Naive thymus-derived CD4-positive, alpha-beta T cell (primary cell): Measurements from ENCODE around the gene IFT20. TPM values are rescaled to one million over a fixed set of nuclear protein-coding genes. Genes with fewer than 3 reads are reported as not detected.
A peak's percentile ranks its signal among the peaks of the same experiment; 100 is the strongest.

Experiments
- ATAC-seq: fragments of 150-1000 bp; cut with Tn5 transposase; 2 replicates; pipeline ENCODE4 v1.10.0; 2021; ENCODE audit warnings: mild to moderate bottlenecking, moderate library complexity
- CTCF ChIA-PET: fragments of 350-600 bp; sonication (Branson Sonifier 250); formaldehyde crosslinking; loops from one replicate; lab custom pipeline; 2021; ENCODE audit warnings: antibody characterized with exemption; lab: Charles Lee
- POLR2A ChIA-PET: fragments of 350-600 bp; sonication (Branson Sonifier 250); formaldehyde crosslinking; loops from one replicate; lab custom pipeline; 2021; ENCODE audit warnings: antibody characterized with exemption, inconsistent platforms; lab: Charles Lee
- DNase-seq, 9 donors: peaks; one replicate each; pipeline versions ENCODE4 v3.0.0 to v3.0.0-alpha.2; 2020 to 2022; ENCODE audit warnings: mixed read lengths in 1 of 9
- H3K27ac ChIP-seq: one replicate; pipeline ENCODE4 v1.7.0; 2013; ENCODE audit warnings: mild to moderate bottlenecking, low read depth, low read length, moderate library complexity
- H3K27me3 ChIP-seq, 2 donors: one replicate each; pipeline ENCODE4 v1.7.0; 2013; ENCODE audit warnings: low read length in 2 of 2, mild to moderate bottlenecking in 2 of 2, moderate library complexity in 2 of 2; ENCODE audit not compliant: control insufficient read depth in 2 of 2, insufficient read depth in 2 of 2
- H3K36me3 ChIP-seq, 3 experiments: 1 replicate in 2 of 3; 2 replicates in 1 of 3; pipeline ENCODE4 v1.7.0; 2013; ENCODE audit warnings: low read length in 3 of 3, mild to moderate bottlenecking in 3 of 3, moderate library complexity in 1 of 3; ENCODE audit not compliant: insufficient read depth in 3 of 3, control insufficient read depth in 2 of 3
- H3K4me1 ChIP-seq, 2 donors: one replicate each; pipeline ENCODE4 v1.7.0; 2013; ENCODE audit warnings: low read length in 2 of 2, mild to moderate bottlenecking in 2 of 2, moderate library complexity in 1 of 2; ENCODE audit not compliant: control insufficient read depth in 2 of 2, insufficient read depth in 2 of 2
- H3K4me3 ChIP-seq: 2 replicates; pipeline ENCODE4 v1.7.0; 2013; ENCODE audit warnings: mild to moderate bottlenecking, low read length
- H3K9me3 ChIP-seq, 3 experiments: 1 replicate in 2 of 3; 2 replicates in 1 of 3; pipeline ENCODE4 v1.7.0; 2013; ENCODE audit warnings: low read length in 3 of 3; ENCODE audit not compliant: control insufficient read depth in 2 of 3
- H3K27ac Mint-ChIP-seq, 9 donors: one replicate each; pipeline ENCODE4 v1.8.0; 2020 to 2022; ENCODE audit warnings: mixed read lengths in 9 of 9, mild to moderate bottlenecking in 8 of 9, moderate library complexity in 5 of 9, inconsistent platforms in 2 of 9
- H3K27me3 Mint-ChIP-seq, 5 donors: one replicate each; pipeline ENCODE4 v1.8.0; 2021 to 2022; ENCODE audit warnings: mixed read lengths in 5 of 5, mild to moderate bottlenecking in 1 of 5
- H3K36me3 Mint-ChIP-seq, 5 donors: one replicate each; pipeline ENCODE4 v1.8.0; 2020 to 2022; ENCODE audit warnings: mixed read lengths in 5 of 5, mild to moderate bottlenecking in 3 of 5, inconsistent platforms in 1 of 5
- H3K4me1 Mint-ChIP-seq, 7 donors: one replicate each; pipeline ENCODE4 v1.8.0; 2020 to 2022; ENCODE audit warnings: mixed read lengths in 7 of 7, mild to moderate bottlenecking in 3 of 7, inconsistent platforms in 1 of 7
- H3K4me3 Mint-ChIP-seq, 10 donors: one replicate each; pipeline ENCODE4 v1.8.0; 2020 to 2022; ENCODE audit warnings: mild to moderate bottlenecking in 10 of 10, mixed read lengths in 10 of 10, moderate library complexity in 6 of 10, inconsistent platforms in 2 of 10
- H3K9me3 Mint-ChIP-seq, 11 donors: one replicate each; pipeline ENCODE4 v1.8.0; 2020 to 2022; ENCODE audit warnings: mixed read lengths in 11 of 11, mild to moderate bottlenecking in 4 of 11, inconsistent platforms in 1 of 11, moderate library complexity in 1 of 11
- intact Hi-C, 2 donors: fragments of 100-400 bp; cut with micrococcal nuclease; formaldehyde crosslinking; loops; one replicate each; pipeline ENCODE4 v1.15.1; 2023
- polyA plus RNA-seq, 2 donors: library from polyadenylated mRNA; unstranded; fragments of 300-500 nt; fragmentation: Illumina TruSeq; gene quantifications; one replicate each; pipeline ENCODE4 v1.2.3, GENCODE V29; 2021
- total RNA-seq, 6 experiments: library from RNA in 5 of 6; stranded (reverse) in 5 of 6; gene quantifications; 1 replicate in 5 of 6; 2 replicates in 1 of 6; pipeline ENCODE4 v1.2.3 and lab custom pipeline; 2021 to 2026

IFT20 gene
- total and polyA plus RNA-seq, 7 experiments from 2014 or later, result 24.7 to 56.2 (median 44.5) TPM

DNA sequence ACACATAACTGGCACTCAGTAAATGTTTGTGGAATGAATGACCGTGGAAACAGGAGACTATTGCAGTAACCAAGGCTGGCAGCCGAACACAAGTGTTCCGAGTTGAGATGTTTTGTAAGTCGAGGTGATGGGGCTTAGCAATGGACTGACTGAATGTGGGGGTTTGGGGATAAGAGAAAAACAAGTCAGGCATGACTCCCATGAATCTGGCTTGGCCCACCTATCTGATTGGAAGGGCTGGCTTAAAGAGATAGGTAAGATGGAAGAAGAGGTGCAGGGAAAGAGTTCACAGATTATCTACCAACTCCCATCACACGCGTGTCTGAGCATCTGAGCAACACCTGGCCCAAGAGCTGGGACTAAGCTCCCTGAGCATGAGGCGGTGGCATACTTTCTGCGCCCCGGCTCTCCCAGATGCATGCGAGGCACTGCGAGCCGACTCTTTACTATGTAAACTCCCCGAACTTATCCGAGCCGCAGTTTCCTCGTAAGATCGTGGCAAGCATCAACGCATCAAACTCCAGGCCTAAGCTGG, 539 bp downstream of the IFT20 start:
- POLR2A ChIA-PET, result interaction anchor here (1.0 to 4.6 kb wide), 9 partner anchors 11 to 617 kb away, joined by 5 to 75 read pairs (median 8); partner anchors contain the start of genes BLTP2, PHF12 and POLDIP2
- Mint-ChIP-seq H3K27ac (peak overlapping the region; percentile 91 to 98 (median 97)), H3K36me3 (peaks cover 0 to 13% (median 0%) of the 10 kb centered on the region in 5 donors), H3K9me3 (no peaks in the 10 kb centered on the region), H3K27me3 (no peaks in the 10 kb centered on the region), H3K4me3 (peak overlapping the region; percentile 86 to 99 (median 97)), H3K4me1 (peaks cover 31 to 63% (median 59%) of the 10 kb centered on the region in 7 donors)
- ATAC-seq (no peak), DNase-seq (no peak)
- Histone ChIP-seq H3K27me3 (no peaks in the 10 kb centered on the region), H3K36me3 (peaks cover 0 to 33% (median 7%) of the 10 kb centered on the region in 3 experiments), H3K9me3 (no peaks in the 10 kb centered on the region), H3K4me3 (peak overlapping the region; percentile 79), H3K27ac (peak overlapping the region; percentile 95), H3K4me1 (peaks cover 16 to 19% of the 10 kb centered on the region in 2 donors)
- CTCF ChIA-PET, result interaction anchor here (1.8 kb wide), 1 partner anchor 22 kb away, joined by 14 read pairs; the partner anchor contains the start of gene POLDIP2
- intact Hi-C loops, result loop anchor here (1.0 to 10.0 kb wide), 16 partner anchors 15 to 529 kb away; partner anchors contain the start of genes POLDIP2 (in 2 of the 2), SARM1 (in 2 of the 2), TMEM97 (in 2 of the 2) and ALDOC (in 1 of the 2)

DNA sequence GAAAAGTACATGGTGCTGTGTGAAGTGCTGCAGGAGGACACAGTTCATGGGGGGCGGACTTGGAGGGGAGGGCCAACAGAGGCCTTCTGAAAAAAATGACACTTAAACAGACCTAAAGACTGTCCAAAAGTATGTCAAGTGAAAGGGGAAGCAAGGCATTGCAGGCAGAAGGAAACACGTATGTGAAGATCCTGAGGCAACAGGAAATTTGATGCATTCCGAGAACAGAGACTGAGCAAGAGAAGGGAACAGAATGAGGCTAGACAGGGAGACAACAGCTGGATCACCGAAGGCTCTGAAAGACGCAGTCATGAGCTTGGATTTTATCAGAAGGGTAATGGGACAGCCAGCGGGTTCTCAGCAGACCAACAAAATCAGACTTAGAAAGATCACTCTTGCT, 1.1 kb downstream of the IFT20 start:
- H3K27ac ChIP-seq, result peak overlapping the region; percentile 95
- Mint-ChIP-seq H3K4me1 (peaks cover 31 to 61% (median 59%) of the 10 kb centered on the region in 7 donors), H3K27ac (peak overlapping the region; percentile 91 to 98 (median 97)), H3K9me3 (no peaks in the 10 kb centered on the region), H3K36me3 (peaks cover 0 to 15% (median 0%) of the 10 kb centered on the region in 5 donors), H3K27me3 (no peaks in the 10 kb centered on the region), H3K4me3 (peak overlapping the region; percentile 86 to 99 (median 97))
- peaks cover 16 to 19% of the 10 kb centered on the region in 2 donors for H3K4me1 ChIP-seq
- H3K36me3 ChIP-seq, result peaks cover 3 to 32% (median 7%) of the 10 kb centered on the region in 3 experiments
- no peak for DNase-seq
- CTCF ChIA-PET, result no interaction called here
- no peaks in the 10 kb centered on the region for H3K9me3 ChIP-seq
- no peaks in the 10 kb centered on the region for H3K27me3 ChIP-seq
- intact Hi-C loops, result loop anchor here (2.0 to 10.0 kb wide), 6 partner anchors 55 to 395 kb away; partner anchors contain the start of genes BLTP2 (in 1 of the 2), NEK8 (in 1 of the 2), PIGS (in 1 of the 2) and RPL23A (in 1 of the 2)
- POLR2A ChIA-PET, result interaction anchor here (2.7 to 4.6 kb wide), 2 partner anchors 23 to 617 kb away, joined by 18 to 75 read pairs; partner anchors contain the start of genes PHF12 and POLDIP2
- no peak for ATAC-seq
- H3K4me3 ChIP-seq, result peak overlapping the region; percentile 79

DNA sequence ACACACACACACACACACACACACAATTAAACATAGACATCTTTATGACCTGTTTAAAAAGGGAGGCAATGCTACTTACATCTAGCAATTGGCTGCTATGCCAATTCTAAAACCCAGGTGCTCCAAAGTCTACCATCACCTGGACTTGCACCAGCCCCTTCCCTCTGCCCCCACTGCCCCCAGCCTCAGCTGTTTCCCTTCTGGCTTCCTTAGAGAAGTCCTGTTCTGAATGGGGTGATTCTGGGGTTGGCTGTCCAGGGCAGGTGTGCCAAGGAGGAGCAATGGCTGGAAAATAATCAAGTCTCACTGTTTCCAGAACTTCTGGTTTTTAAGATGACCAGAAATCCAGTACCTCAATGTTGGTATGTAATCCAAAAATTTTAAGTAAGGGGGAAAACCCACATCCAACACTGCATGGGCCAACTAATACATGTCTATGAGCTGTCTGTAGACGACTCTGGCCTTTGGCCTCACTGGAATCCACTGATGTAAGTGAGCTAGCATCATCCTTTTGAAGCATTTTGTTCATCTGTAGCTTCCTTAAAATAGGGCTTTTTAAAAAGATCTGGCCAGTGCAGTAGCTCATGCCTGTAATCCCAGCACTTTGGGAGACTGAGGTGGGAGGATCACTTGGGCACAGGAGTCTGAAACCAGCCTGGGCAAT, 2.1 kb downstream of the IFT20 start:
- Mint-ChIP-seq H3K4me1 (peaks cover 31 to 54% (median 52%) of the 10 kb centered on the region in 7 donors), H3K27ac (peak overlapping the region in 4 of 9 donors; percentile 59 to 98 (median 97)), H3K27me3 (no peaks in the 10 kb centered on the region), H3K4me3 (peak overlapping the region in 6 of 10 donors; percentile 27 to 97 (median 93)), H3K36me3 (peaks cover 0 to 22% (median 3%) of the 10 kb centered on the region in 5 donors), H3K9me3 (no peaks in the 10 kb centered on the region)
- POLR2A ChIA-PET, result interaction anchor here (0.6 to 4.6 kb wide), 3 partner anchors 10 to 24 kb away, joined by 4 to 75 read pairs (median 5); partner anchors contain the start of gene POLDIP2
- intact Hi-C loops, result loop anchor here (10.0 kb wide), 2 partner anchors 212 to 312 kb away; partner anchors contain the start of gene BLTP2 (in 1 of the 2)
- Histone ChIP-seq H3K36me3 (peaks cover 3 to 40% (median 7%) of the 10 kb centered on the region in 3 experiments), H3K4me1 (peaks cover 16 to 19% of the 10 kb centered on the region in 2 donors), H3K4me3 (no peak overlapping the region), H3K27me3 (no peaks in the 10 kb centered on the region), H3K27ac (no peak overlapping the region), H3K9me3 (no peaks in the 10 kb centered on the region)
- DNase-seq, result no peak
- no peak for ATAC-seq
- CTCF ChIA-PET, result no interaction called here

DNA sequence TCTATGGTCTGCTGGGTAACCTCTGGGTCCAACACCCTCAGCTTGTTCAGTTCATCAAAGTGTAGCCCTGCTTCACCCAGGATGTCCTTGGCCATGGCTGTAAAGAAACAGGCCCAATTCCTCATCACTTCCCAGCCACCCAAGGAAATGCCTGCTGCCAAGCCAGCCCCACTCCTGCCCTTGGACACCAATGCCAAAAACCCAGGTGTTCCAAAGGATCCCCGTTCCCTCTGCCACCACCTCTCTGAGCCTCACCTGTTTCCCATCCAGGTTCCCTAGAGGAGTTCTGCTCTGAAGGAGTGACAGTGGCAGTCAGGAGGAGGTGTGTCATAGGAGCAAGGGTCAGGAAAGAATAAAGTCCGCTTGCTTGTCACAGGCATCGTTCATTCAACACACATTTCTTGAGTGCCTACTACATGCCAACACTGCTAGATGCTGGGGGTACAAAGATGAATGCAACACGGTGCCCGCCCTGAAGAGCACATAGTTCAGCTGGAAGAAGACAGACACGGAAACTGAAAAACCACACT, 3.3 kb downstream of the IFT20 start:
- peaks cover 22 to 42% (median 41%) of the 10 kb centered on the region in 7 donors for H3K4me1 Mint-ChIP-seq
- H3K27ac ChIP-seq, result no peak overlapping the region
- no peaks in the 10 kb centered on the region for H3K27me3 ChIP-seq
- intact Hi-C loops, result loop anchor here (10.0 kb wide), 2 partner anchors 213 to 313 kb away; partner anchors contain the start of gene BLTP2 (in 1 of the 2)
- peaks cover 0 to 27% (median 5%) of the 10 kb centered on the region in 5 donors for H3K36me3 Mint-ChIP-seq
- H3K9me3 ChIP-seq, result no peaks in the 10 kb centered on the region
- ATAC-seq (no peak), DNase-seq (no peak)
- peak overlapping the region in 3 of 10 donors; percentile 32 to 56 (median 34) for H3K4me3 Mint-ChIP-seq
- CTCF ChIA-PET, result no interaction called here
- no peaks in the 10 kb centered on the region for H3K27me3 Mint-ChIP-seq
- H3K4me1 ChIP-seq, result peaks cover 16 to 19% of the 10 kb centered on the region in 2 donors
- POLR2A ChIA-PET, result interaction anchor here (4.6 kb wide), 1 partner anchor 25 kb away, joined by 75 read pairs; the partner anchor contains the start of gene POLDIP2
- H3K9me3 Mint-ChIP-seq, result no peaks in the 10 kb centered on the region
- no peak overlapping the region for H3K4me3 ChIP-seq
- peaks cover 3 to 50% (median 7%) of the 10 kb centered on the region in 3 experiments for H3K36me3 ChIP-seq
- H3K27ac Mint-ChIP-seq, result peak overlapping the region in 6 of 9 donors; percentile 5 to 84 (median 52)

DNA sequence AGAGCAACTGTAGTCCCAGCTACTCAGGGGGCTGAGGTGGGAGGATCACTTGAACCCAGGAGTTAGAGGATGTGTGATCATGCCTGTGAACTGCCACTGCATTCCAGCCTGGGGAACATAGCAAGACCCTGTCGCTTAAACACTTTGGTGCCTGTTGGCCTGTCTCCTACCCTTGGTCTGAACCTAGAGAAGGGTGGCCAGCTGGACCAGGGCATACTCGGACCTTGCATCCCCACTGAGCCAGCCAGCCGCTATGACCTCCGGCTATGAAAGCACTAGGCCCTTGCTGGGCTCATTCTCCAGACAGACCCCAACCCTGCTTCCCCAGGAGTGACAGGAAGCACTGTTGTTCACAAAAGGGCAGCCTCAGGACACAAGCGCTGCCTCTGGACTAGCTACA, 4.6 kb downstream of the IFT20 start:
- no peaks in the 10 kb centered on the region for H3K27me3 ChIP-seq
- Mint-ChIP-seq H3K4me3 (no peak overlapping the region), H3K36me3 (peaks cover 0 to 27% (median 5%) of the 10 kb centered on the region in 5 donors), H3K4me1 (peaks cover 14 to 32% (median 30%) of the 10 kb centered on the region in 7 donors), H3K27me3 (no peaks in the 10 kb centered on the region), H3K9me3 (peaks cover 0 to 1% (median 0%) of the 10 kb centered on the region in 11 donors), H3K27ac (peak overlapping the region in 1 of 9 donors; percentile 31)
- no peak for ATAC-seq
- no peak for DNase-seq
- no peaks in the 10 kb centered on the region for H3K9me3 ChIP-seq
- intact Hi-C loops, result loop anchor here (10.0 kb wide), 2 partner anchors 214 to 314 kb away; partner anchors contain the start of gene BLTP2 (in 1 of the 2)
- no peak overlapping the region for H3K4me3 ChIP-seq
- H3K27ac ChIP-seq, result no peak overlapping the region
- H3K4me1 ChIP-seq, result peaks cover 9 to 10% of the 10 kb centered on the region in 2 donors
- CTCF ChIA-PET, result no interaction called here
- peaks cover 3 to 47% (median 7%) of the 10 kb centered on the region in 3 experiments for H3K36me3 ChIP-seq
- POLR2A ChIA-PET, result no interaction called here

DNA sequence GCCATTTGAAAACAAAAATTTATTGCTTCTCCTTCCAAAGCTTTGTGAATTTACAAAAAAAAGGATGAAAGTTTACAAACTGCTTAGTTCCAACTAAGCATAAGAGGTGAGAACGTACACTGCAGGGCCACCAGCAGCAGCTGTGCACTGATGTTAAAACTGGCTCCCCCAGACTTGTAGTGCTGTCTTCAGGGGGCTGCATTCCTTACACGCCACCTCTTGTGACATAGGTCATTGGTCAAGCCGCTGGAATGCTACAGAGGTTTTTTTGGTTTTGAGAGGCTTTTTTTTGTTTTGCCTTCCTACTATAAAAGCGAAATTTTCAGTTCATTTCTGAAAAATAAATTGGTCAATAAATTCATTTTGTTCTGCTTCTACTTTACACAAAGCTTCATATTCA, 6.9 kb downstream of the IFT20 start:
- no peaks in the 10 kb centered on the region for H3K27me3 ChIP-seq
- Mint-ChIP-seq H3K27ac (peak overlapping the region in 1 of 9 donors; percentile 4), H3K27me3 (no peaks in the 10 kb centered on the region), H3K9me3 (peaks cover 0 to 1% (median 0%) of the 10 kb centered on the region in 11 donors), H3K36me3 (peaks cover 0 to 27% (median 5%) of the 10 kb centered on the region in 5 donors), H3K4me1 (peaks cover 0 to 13% (median 9%) of the 10 kb centered on the region in 7 donors), H3K4me3 (no peak overlapping the region)
- H3K36me3 ChIP-seq, result peaks cover 3 to 45% (median 7%) of the 10 kb centered on the region in 3 experiments
- ChIA-PET CTCF (interaction anchor here (0.7 kb wide), 1 partner anchor 820 kb away, joined by 3 read pairs; no protein-coding TSS in a partner anchor), POLR2A (no interaction called here)
- no peak overlapping the region for H3K27ac ChIP-seq
- no peak overlapping the region for H3K4me3 ChIP-seq
- intact Hi-C loops, result no loop called here
- no peaks in the 10 kb centered on the region for H3K9me3 ChIP-seq
- ATAC-seq, result no peak
- no peak for DNase-seq
- no peaks in the 10 kb centered on the region for H3K4me1 ChIP-seq
